Measurements from ENCODE around the gene TBC1D14.
"Not testable (repeated sequence)": the region's sequence is repeated elsewhere in the genome, so short reads cannot be mapped to it uniquely, and the experiment has no call there.

TBC1D14 gene

DNA sequence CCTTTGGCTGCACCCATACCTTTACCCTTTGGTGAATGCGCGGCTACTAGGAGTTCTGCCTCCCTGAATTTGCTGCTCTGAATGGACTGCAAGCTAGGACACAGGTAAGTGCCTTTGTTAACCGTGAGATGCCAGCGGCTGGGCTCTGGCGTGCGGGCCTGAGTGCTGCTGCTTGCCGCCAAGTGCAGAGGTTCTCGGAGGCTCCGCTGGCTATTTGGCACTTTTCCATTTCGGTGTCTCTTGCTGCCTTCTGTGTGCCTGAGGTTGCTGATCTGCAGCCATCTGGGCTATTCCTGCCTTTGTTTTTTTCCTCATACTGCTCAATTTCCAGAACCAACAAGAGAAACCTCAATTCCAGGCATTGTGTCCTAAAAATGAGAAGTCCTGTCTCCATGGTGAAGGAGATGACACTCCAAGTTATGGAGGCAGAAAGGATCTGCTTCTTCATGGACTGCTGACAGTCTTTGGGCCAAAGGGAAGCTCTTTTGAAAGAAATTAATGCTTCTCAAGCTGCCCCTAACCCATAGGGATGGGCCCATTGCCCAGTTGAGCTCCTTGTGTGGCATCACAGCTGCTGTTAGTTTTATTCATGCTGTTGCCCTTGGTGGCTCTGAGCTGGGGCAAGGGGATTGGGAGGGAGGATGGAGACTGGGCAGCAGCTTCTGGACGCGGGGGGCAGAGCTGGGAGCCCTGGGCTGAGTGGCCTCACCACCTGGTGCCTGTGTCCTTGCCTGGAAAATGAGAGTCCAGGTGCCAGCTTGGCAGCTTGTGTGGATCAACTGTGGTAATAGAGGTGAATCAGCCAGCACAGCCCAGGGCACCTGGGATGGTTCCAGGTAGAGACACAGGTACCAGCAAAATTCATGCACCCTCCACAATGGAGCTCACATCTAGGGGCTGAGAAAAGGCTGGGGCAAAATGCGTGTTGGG is 3.8 kb upstream of the TBC1D14 start:
- TF ChIP-seq CTCF (conservative IDR thresholded peaks at IDR 0.05) (no peak), ZFX (IDR thresholded peaks at IDR 0.05) (no peak)
- H3K27ac ChIP-seq = no peak overlapping the region

- not testable (repeated sequence) for H3K27ac ChIP-seq
Observed at GRCh38 chr4:6906486-6906885, 3.1 kb upstream of the TBC1D14 start.

- no peak overlapping the region for H3K27ac ChIP-seq
- TF ChIP-seq CTCF (conservative IDR thresholded peaks at IDR 0.05) (peak; percentile 75), ZFX (IDR thresholded peaks at IDR 0.05) (no peak)
Observed at GRCh38 chr4:6907658-6908191, 1.9 kb upstream of the TBC1D14 start.

- peak overlapping the region; percentile 93 for H3K27ac ChIP-seq
- TF ChIP-seq CTCF (conservative IDR thresholded peaks at IDR 0.05) (no peak), ZFX (IDR thresholded peaks at IDR 0.05) (no peak)
Observed at GRCh38 chr4:6908432-6909112, 1.1 kb upstream of the TBC1D14 start.

GRCh38 chr4:6909970-6910339 is 329 bp downstream of the TBC1D14 start:
- peak overlapping the region; percentile 93 for H3K27ac ChIP-seq
- TF ChIP-seq CTCF (conservative IDR thresholded peaks at IDR 0.05) = no peak
- TF ChIP-seq ZFX (IDR thresholded peaks at IDR 0.05) = peak; percentile 52; the same call in 1 of the 2 replicates

DNA sequence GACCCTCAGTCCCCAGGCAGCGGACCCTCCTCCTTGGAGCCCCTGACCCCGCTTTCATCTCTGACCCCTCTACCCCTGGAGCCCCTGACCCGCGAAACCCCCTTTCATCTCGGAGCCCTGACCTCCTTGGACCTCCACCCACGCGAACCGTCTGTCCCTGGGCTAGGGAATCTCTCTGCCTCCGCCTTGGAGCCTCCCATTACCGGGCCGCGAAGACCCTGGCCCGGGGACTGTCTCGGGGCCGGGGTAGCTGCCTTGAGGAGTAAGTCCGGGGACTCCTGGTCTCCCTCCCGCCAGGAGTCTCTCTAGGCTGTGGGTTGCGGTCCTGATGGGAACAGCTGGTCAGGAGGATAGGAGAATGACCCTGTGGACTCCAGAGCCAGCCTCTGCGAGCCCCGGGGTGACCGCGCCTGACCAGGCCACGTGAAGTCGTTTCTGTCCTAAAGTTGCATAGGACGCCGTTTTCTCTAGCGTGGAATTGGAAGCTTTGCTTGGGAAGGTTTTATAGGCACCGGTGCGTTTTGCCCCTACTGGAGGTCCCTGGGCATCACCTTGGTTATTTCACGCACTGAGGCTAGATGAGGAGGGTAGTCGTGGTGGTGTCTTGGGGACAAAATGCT is 824 bp downstream of the TBC1D14 start:
- no peak for TF ChIP-seq ZFX (IDR thresholded peaks at IDR 0.05)
- TF ChIP-seq CTCF (conservative IDR thresholded peaks at IDR 0.05) = no peak; the same call in 1 of the 2 replicates
- peak overlapping the region; percentile 93 for H3K27ac ChIP-seq

- no peak overlapping the region for H3K27ac ChIP-seq
- no peak for TF ChIP-seq CTCF (conservative IDR thresholded peaks at IDR 0.05)
- no peak for TF ChIP-seq ZFX (IDR thresholded peaks at IDR 0.05)
Observed at GRCh38 chr4:6910960-6911874, 1.6 kb downstream of the TBC1D14 start.

- H3K27ac ChIP-seq = not testable (repeated sequence)
Observed at GRCh38 chr4:6911917-6912316, 2.3 kb downstream of the TBC1D14 start.
